GM12878 (cell line): ENCODE data around the gene SHISA6. TPM values are rescaled to one million over a fixed set of nuclear protein-coding genes. Genes with fewer than 3 reads are reported as not detected.

Experiments
- ATAC-seq: fragments of 200-7000 bp; cut with Tn5 transposase; 3 replicates; pipeline ENCODE4 v1.9.1; 2020; ENCODE audit warnings: mild to moderate bottlenecking, moderate library complexity
- BruUV-seq: library from RNA; stranded (reverse); fragments of 400-500 nt; replicated peaks from 2 replicates; lab custom pipeline; 2021; lab: Mats Ljungman, UMichigan
- CTCF ChIA-PET: fragments of 300-600 bp; sonication (Branson Sonifier 250); formaldehyde crosslinking; extraction: SDS; loops from one replicate; lab custom pipeline; 2021; ENCODE audit warnings: inconsistent platforms; lab: Yijun Ruan, JAX
- POLR2A ChIA-PET: fragments of 350-600 bp; formaldehyde crosslinking; extraction: SDS; loops from one replicate; lab custom pipeline; 2021; ENCODE audit warnings: inconsistent platforms; lab: Charles Lee
- RAD21 ChIA-PET: fragments of 300-600 bp; sonication (Branson Sonifier 250); formaldehyde crosslinking; loops from one replicate; lab custom pipeline; 2023; ENCODE audit warnings: antibody characterized with exemption; ENCODE audit not compliant: unreplicated experiment; lab: Charles Lee
- SMC1A ChIA-PET: fragments of 300-600 bp; sonication (Branson Sonifier 250); formaldehyde crosslinking; loops from one replicate; lab custom pipeline; 2023; ENCODE audit not compliant: unreplicated experiment, uncharacterized antibody; lab: Charles Lee
- DNase-seq: peaks from one replicate; pipeline ENCODE4 v3.0.0-alpha.2; 2011; ENCODE audit warnings: low read depth, low spot score
- FAIRE-seq: peaks from 3 replicates; lab custom pipeline; 2011; peaks lifted over from hg19 to GRCh38; lab: Jason Lieb, UNC
- H2AFZ ChIP-seq: 2 replicates; pipeline ENCODE4 v1.6.0; 2011; ENCODE audit warnings: low read depth, low read length, control low read depth; ENCODE audit not compliant: control insufficient read depth
- H3K27ac ChIP-seq: 2 replicates; pipeline ENCODE4 v1.5.1; 2011; ENCODE audit warnings: control low read depth; ENCODE audit not compliant: control insufficient read depth, insufficient read depth
- H3K27me3 ChIP-seq, 2 experiments: replicated peaks in 1 of 2; 2 replicates each; pipeline versions ENCODE4 v1.6.0 to v1.6.1; 2011; ENCODE audit warnings: low read length in 1 of 2; ENCODE audit not compliant: control insufficient read depth in 2 of 2, insufficient read depth in 2 of 2
- H3K36me3 ChIP-seq, 2 experiments: 2 replicates each; pipeline ENCODE4 v1.5.1; 2011; ENCODE audit warnings: low read length in 1 of 2; ENCODE audit not compliant: control insufficient read depth in 2 of 2, insufficient read depth in 2 of 2
- H3K4me1 ChIP-seq: 2 replicates; pipeline ENCODE4 v1.6.1; 2011; ENCODE audit warnings: mild to moderate bottlenecking, low read length, moderate library complexity, mixed read lengths; ENCODE audit not compliant: control insufficient read depth, insufficient read depth
- H3K4me2 ChIP-seq: 2 replicates; pipeline ENCODE4 v1.6.0; 2011; ENCODE audit warnings: control low read depth; ENCODE audit not compliant: control insufficient read depth, insufficient read depth
- H3K4me3 ChIP-seq: fragments of 200-600 bp; sonication (generic); 2 replicates; pipeline ENCODE4 v1.5.1; 2016
- H3K79me2 ChIP-seq: 2 replicates; pipeline ENCODE4 v1.6.0; 2011; ENCODE audit warnings: low read length; ENCODE audit not compliant: control insufficient read depth, insufficient read depth
- H3K9ac ChIP-seq: 2 replicates; pipeline ENCODE4 v1.8.0; 2011; ENCODE audit warnings: low read length, control low read depth, mixed read lengths; ENCODE audit not compliant: control insufficient read depth, insufficient read depth
- H3K9me3 ChIP-seq: replicated peaks from 3 replicates; pipeline ENCODE4 v1.5.1; 2011; ENCODE audit warnings: mild to moderate bottlenecking, low read length; ENCODE audit not compliant: control insufficient read depth, insufficient read depth
- H4K20me1 ChIP-seq: 2 replicates; pipeline ENCODE4 v1.6.0; 2011; ENCODE audit not compliant: control insufficient read depth, insufficient read depth
- RB1 ChIP-seq: fragments of 450-650 bp; formaldehyde crosslinking; IDR thresholded peaks from 2 replicates; pipeline ENCODE4 v1.6.1; 2017; ENCODE audit warnings: mild to moderate bottlenecking, borderline replicate concordance
- SP1 ChIP-seq: IDR thresholded peaks from one replicate; pipeline ENCODE4 v1.6.1; 2011; ENCODE audit warnings: low read depth, low read length
- TARDBP ChIP-seq: IDR thresholded peaks from 2 replicates; pipeline ENCODE4 v1.6.1; 2016; ENCODE audit warnings: borderline replicate concordance
- TCF7 ChIP-seq: IDR thresholded peaks from 2 replicates; pipeline ENCODE4 v1.6.1; 2014; ENCODE audit warnings: antibody characterized with exemption, borderline replicate concordance
- WRNIP1 ChIP-seq: IDR thresholded peaks from 2 replicates; pipeline ENCODE4 v1.6.1; 2011; ENCODE audit warnings: low read depth, low read length, improper control_type of control experiment, borderline replicate concordance
- ZBTB11 ChIP-seq: fragments of 450-650 bp; formaldehyde crosslinking; IDR thresholded peaks from 2 replicates; pipeline ENCODE4 v1.5.0; 2022; ENCODE audit warnings: mild to moderate bottlenecking, missing genetic modification characterization
- ZSCAN29 ChIP-seq: fragments of 450-650 bp; IDR thresholded peaks from 2 replicates; pipeline ENCODE4 v1.6.1; 2017; ENCODE audit warnings: mild to moderate bottlenecking, moderate library complexity
- WGBS: methylation state at CpG from one replicate; pipeline ENCODE4 v1.1.6; 2016; ENCODE audit warnings: low lambda C conversion rate; ENCODE audit not compliant: insufficient replicate concordance, insufficient coverage; ENCODE audit errors: missing lambda C conversion rate; 5-methylcytosine and 5-hydroxymethylcytosine counted together
- in situ Hi-C: fragments of 300-500 bp; cut with MboI; formaldehyde crosslinking; loops from 9 replicates; pipeline ENCODE4 v1.14.3; 2018; ENCODE audit warnings: mixed read lengths
- intact Hi-C: fragments of 100-400 bp; cut with micrococcal nuclease; formaldehyde crosslinking; loops from one replicate; pipeline ENCODE4 v1.14.2; 2022; ENCODE audit not compliant: unreplicated experiment
- polyA plus RNA-seq, 11 experiments: library from polyadenylated mRNA; depleted of rRNA in 4 of 11; unstranded in 6 of 11; stranded (reverse) in 5 of 11; fragments of >200 nt; fragmentation: Nextera tagmentation in 4 of 11; fragmentation: Illumina TruSeq in 1 of 11; extraction: Ambion mirVana in 4 of 11; extraction: Trizol in 1 of 11; gene quantifications; 1 replicate in 1 of 11; 2 replicates in 10 of 11; pipeline versions ENCODE4 v1.2.1 to v1.2.3, GENCODE V29; 2011 to 2016; ENCODE audit warnings: inconsistent platforms in 2 of 11, missing spikeins in 2 of 11, low read depth in 1 of 11
- total RNA-seq, 4 experiments: library from RNA; depleted of rRNA in 3 of 4; stranded (reverse); fragments of >200 nt in 3 of 4; fragmentation: Illumina TruSeq in 1 of 4; extraction: Trizol in 1 of 4; gene quantifications; 2 replicates each; pipeline versions ENCODE4 v1.2.1 to v1.2.3, GENCODE V29; 2013 to 2021

The SHISA6 gene
- total and polyA plus RNA-seq, 10 of the 15 experiments (the other 5 are each of a cell fraction or from before 2014, with no cell fraction given) = not detected

GRCh38 chr17:11598274-11599221, 357.5 kb downstream of the SHISA6 start, which contains the start of gene DNAH9 (continued):
- TF ChIP-seq ZBTB11 (CRISPR knock-in tag) = no peak
- no peak for TF ChIP-seq WRNIP1
- no peak for TF ChIP-seq RB1
- TF ChIP-seq TCF7 = no peak
- TF ChIP-seq ZSCAN29 = no peak

- WGBS = 34% methylated on average over 5 of the region's 5 CpGs
Measured at GRCh38 chr17:11601661-11602060, 360.6 kb downstream of the SHISA6 start.

More at GRCh38 chr17:11601661-11602060, 360.6 kb downstream of the SHISA6 start:
- ATAC-seq = no peak
- no peak for FAIRE-seq
- no peaks in the 10 kb centered on the region for H4K20me1 ChIP-seq
- POLR2A ChIA-PET = no interaction called here
- CTCF ChIA-PET = no interaction called here
- H3K9me3 ChIP-seq = no peaks in the 10 kb centered on the region; the same call in 2 of the 3 replicates
- H3K27me3 ChIP-seq = no peaks in the 10 kb centered on the region
- no peaks in the 10 kb centered on the region for H3K79me2 ChIP-seq
- H3K4me3 ChIP-seq = no peak overlapping the region
- no peak for TF ChIP-seq ZSCAN29
- no peak for TF ChIP-seq SP1
- no peak for TF ChIP-seq TARDBP
- no peaks in the 10 kb centered on the region for H3K4me1 ChIP-seq
- RAD21 ChIA-PET = no interaction called here
- no TSS peak for BruUV-seq
- no peak overlapping the region for H3K9ac ChIP-seq
- H3K27ac ChIP-seq = no peak overlapping the region
- no peak overlapping the region for H2AFZ ChIP-seq
- SMC1A ChIA-PET = no interaction called here
- H3K36me3 ChIP-seq = no peaks in the 10 kb centered on the region
- intact Hi-C loops (no loop called here), in situ Hi-C loops (no loop called here)
- H3K4me2 ChIP-seq = no peak overlapping the region
- DNase-seq = no peak
